GM12801 (cell line): Measurements from ENCODE around the gene CACFD1.

ENCODE experiments used
- TF ChIP-seq, protein P1 (sequence below): IDR thresholded peaks from one replicate; pipeline ENCODE4 v1.5.1; 2011; ENCODE audit warnings: control low read depth; ENCODE audit not compliant: insufficient read length; ENCODE audit errors: extremely low read depth

CACFD1 gene

DNA sequence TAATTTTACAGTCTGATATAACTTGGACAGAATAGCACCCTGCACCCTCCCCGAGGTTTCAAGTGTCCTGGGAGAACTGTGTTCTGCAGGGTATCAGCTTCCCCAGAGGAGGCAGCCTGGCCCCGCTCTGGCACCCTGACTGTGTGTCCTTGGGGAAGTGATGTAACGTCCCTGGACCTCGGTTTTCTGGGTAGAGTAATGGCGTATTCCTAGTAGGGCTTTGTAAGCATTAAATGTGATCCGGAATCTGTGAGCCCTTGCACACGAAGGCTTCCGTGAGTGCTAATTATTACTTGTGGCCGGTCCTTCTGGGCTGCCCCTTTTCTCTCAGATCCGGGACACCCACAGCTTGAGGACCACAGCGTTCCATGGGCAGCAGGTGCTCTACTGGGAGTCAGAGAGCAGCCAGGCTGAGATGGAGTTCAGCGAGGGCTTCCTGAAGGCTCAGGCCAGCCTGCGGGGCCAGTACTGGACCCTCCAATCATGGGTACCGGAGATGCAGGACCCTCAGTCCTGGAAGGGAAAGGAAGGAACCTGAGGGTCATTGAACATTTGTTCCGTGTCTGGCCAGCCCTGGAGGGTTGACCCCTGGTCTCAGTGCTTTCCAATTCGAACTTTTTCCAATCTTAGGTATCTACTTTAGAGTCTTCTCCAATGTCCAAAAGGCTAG is 1.0 kb upstream of the CACFD1 start:
- TF ChIP-seq, protein P1, sequence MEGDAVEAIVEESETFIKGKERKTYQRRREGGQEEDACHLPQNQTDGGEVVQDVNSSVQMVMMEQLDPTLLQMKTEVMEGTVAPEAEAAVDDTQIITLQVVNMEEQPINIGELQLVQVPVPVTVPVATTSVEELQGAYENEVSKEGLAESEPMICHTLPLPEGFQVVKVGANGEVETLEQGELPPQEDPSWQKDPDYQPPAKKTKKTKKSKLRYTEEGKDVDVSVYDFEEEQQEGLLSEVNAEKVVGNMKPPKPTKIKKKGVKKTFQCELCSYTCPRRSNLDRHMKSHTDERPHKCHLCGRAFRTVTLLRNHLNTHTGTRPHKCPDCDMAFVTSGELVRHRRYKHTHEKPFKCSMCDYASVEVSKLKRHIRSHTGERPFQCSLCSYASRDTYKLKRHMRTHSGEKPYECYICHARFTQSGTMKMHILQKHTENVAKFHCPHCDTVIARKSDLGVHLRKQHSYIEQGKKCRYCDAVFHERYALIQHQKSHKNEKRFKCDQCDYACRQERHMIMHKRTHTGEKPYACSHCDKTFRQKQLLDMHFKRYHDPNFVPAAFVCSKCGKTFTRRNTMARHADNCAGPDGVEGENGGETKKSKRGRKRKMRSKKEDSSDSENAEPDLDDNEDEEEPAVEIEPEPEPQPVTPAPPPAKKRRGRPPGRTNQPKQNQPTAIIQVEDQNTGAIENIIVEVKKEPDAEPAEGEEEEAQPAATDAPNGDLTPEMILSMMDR = no peak

DNA sequence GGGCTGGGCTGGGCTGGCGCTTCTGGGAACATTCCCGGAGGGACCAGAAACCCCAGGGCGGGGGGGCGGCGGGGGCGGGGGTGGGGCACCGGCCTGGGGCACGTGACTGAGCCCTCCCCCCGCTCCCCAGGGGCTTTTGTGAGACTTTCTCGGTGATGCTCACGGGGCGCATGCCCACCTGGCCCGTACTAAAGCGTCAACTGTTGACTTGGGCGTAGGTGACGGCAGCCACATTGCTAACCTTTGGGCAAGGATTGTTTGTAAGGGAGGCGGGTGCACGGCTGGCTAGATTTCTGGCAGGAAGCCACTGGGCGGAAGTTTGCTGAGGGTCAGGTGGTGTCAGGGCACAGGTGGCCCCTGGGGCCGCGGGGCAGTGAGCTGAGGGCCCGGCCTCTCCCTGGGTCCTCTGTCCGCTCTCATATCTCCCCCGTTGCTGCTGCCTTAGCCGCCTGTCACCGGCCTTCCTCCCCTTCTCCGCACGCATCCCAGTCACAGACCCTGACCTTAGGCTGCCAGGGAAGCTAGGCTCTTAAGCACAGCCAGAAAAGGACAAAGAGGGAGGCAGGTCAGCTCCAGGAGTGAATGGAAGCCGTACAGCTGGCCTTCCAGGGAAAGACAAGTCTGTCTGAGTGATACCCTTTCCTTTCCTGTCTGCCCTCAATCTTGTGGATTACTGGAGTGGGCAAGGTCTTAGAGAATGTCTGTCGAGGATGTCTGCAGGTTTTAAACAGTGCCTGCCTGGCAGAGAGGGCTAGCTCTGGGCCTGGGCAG is 812 bp downstream of the CACFD1 start:
- TF ChIP-seq, protein P1 = no peak

DNA sequence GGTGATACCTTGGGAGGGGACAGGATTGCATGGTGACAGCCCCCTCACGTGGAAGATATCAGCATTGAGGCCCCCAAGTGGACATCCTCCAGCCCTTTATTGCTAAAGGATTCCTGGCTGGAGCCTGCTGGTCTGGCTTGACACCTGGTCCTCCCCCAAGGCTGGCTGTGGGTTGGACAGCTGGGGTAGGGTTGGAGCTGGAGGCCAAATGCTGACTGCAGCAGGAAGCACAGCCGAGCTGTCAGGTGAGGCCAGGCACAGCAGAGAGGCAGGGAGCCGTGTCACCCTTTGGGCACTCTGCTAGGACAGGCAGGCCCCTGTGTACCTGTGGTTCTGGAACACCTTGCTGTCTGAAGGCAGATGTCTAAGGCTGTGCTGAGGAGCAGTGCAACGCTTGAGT is 2.2 kb downstream of the CACFD1 start:
- TF ChIP-seq, protein P1 = no peak

DNA sequence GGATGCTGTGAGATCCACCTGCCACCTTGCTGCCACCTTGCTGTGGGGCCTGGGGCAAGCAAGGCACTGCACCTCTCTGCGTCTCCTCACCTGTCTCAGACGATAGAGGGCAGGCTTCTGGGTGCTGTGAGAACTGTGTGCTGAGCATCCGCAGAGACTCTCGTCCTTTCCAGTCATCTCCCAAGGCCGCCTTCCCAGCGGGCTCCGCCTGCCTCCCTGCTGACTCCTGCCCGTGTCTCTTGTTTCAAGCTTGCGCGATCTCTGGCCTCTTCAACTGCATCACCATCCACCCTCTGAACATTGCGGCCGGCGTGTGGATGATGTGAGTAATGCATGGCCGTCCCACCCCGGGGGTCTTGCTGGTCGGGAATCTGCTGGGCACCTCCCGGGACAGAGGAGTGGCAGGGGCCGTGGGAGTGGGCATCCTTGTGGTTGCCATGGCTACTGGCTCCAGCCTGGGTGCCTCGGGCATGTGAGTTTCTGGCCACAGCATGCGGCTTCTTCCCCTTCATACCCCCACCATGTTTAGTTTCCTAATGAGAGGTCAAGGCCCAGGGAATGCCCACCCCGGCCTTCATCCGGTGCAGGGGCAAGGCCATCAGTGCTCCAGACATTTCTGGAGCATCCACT is 3.6 kb downstream of the CACFD1 start:
- TF ChIP-seq, protein P1 = no peak

DNA sequence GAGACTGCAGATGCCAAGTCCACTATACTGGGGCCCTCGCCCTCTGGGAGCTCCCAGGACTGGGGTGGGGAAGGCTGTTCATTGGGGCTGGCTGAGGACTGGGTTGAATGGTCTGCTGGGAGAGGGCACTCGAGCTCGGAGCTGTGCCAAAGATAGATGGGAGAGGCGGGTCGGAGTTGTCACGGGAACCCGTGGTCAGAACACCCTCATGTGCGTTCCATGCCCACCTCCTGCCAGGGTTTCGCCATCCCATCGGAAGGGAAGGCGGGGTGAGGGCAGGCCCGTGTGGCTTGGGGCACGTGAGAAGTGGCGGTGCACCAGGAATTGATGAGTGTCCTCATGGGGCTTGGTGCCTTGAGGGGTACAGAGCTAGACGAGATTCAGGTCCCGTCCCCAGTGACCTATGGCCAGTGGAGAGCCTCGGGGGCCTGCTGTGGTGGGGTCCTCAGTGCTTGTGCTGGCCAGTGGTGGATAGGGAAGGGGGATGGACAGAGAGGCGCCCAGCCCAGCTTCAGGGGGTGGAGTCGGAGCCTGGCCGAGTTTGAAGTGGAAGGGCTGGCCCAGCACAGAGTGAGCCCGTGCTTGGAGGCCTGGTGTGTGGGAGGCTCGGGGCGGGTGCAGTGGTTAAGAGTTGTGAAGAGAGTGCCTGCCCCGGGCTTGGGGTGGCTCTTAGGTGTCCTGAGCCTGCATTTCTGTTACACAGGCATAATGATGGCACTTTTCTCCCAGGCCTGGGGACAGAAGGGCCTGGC is 4.3 kb downstream of the CACFD1 start:
- TF ChIP-seq, protein P1 = no peak

DNA sequence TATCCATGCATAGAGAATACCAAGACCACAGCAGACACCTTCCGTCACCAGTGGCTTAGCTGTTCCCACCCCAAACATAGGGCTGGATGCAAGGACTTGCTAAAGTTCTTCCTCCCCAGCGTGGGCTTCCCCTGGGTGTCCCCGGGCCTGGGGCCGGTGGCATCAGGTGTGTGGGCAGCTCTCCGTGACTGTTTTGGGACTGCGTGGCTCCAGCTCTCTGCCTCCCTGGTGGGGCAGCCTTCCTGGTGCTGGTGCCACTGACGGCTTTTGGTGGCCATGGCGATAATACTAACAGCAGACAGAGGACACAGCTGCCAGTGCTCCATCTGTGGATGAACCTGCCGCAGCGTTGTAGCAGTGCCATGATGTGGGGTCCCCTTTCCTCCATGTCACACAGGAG is 4.9 kb downstream of the CACFD1 start:
- TF ChIP-seq, protein P1 = no peak

DNA sequence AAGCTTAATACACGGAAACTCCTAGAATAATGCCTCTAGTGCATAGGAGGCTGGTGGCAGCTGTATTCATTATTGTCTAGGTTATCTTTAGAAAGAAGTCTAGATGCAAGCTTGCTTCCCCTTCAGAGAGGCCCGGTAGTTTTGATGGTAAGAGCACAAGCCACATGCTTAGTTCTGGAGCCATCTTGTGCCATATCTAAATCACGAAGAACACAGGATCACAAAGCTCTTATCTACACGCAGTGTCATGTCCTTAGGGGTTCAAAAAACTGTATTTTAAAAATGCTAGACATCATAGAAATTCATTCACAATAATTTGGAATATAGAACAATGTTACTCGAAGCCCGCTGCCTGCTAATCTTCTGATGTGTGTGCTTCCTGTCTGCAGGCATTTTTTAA is 6.2 kb downstream of the CACFD1 start:
- TF ChIP-seq, protein P1 = no peak
